Memory B cell (primary cell): ENCODE results near the gene TM6SF1.

ENCODE experiments used
- ATAC-seq: fragments of 150-1000 bp; cut with Tn5 transposase; 2 replicates; pipeline ENCODE4 v1.10.0; 2021; ENCODE audit warnings: low read depth, mild to moderate bottlenecking, moderate library complexity
- DNase-seq, 2 donors: peaks; one replicate each; pipeline ENCODE4 v3.0.0; 2022; ENCODE audit warnings: low spot score in 2 of 2
- H3K27ac Mint-ChIP-seq: one replicate; pipeline ENCODE4 v1.8.0; 2022; ENCODE audit warnings: mild to moderate bottlenecking, moderate library complexity, mixed read lengths
- H3K27me3 Mint-ChIP-seq: one replicate; pipeline ENCODE4 v1.8.0; 2022; ENCODE audit warnings: mixed read lengths
- H3K36me3 Mint-ChIP-seq: one replicate; pipeline ENCODE4 v1.8.0; 2022; ENCODE audit warnings: mild to moderate bottlenecking, mixed read lengths
- H3K4me1 Mint-ChIP-seq: one replicate; pipeline ENCODE4 v1.8.0; 2022; ENCODE audit warnings: mixed read lengths
- H3K4me3 Mint-ChIP-seq: one replicate; pipeline ENCODE4 v1.8.0; 2022; ENCODE audit warnings: mild to moderate bottlenecking, moderate library complexity, mixed read lengths
- H3K9me3 Mint-ChIP-seq: one replicate; pipeline ENCODE4 v1.8.0; 2022; ENCODE audit warnings: mixed read lengths

The TM6SF1 gene

DNA sequence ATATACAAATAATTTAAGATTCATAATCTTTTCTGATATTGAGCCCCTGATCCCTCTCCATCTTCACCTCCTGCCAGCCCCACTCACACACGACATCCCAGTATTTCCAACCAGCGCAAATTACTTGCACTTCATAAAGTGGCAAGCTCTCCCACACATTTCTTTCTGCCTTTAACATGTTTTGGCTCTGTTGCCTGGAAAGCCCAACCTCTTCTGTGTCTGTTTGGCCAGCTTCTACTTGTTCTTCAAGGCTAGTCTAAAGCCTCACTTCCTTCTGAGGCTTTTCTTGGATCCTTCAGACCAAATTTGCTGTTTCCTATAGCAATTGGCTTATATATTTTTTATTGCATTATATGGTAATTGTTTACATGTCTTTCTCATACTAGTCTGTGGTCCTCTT lies 5.1 kb upstream of the TM6SF1 start:
- Mint-ChIP-seq H3K9me3 (peaks cover 2% of the 10 kb centered on the region), H3K4me1 (no peaks in the 10 kb centered on the region), H3K27ac (no peak overlapping the region), H3K4me3 (no peak overlapping the region), H3K36me3 (no peaks in the 10 kb centered on the region), H3K27me3 (peaks cover 18% of the 10 kb centered on the region)
- DNase-seq (no peak), ATAC-seq (no peak)

DNA sequence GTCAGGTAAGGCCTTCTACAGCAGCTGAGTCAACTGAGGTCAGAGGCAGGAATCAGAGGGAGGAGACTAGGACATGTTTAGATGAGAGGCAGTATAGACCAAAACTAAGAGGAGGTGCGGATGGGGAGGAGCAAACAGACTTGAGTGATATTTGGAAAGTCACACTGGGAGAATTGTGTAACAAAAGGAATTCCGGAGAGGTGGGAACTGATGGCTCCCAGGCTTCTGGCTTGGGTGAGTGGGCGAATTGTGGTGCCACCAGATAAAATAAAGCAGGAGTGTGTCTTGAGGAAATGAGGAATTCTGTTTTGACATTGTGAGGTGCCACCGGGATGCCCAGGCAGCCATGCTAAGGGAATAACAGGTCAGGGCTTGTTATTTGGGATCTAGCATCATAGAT lies 3.3 kb upstream of the TM6SF1 start:
- H3K27ac Mint-ChIP-seq, result no peak overlapping the region
- no peak overlapping the region for H3K4me3 Mint-ChIP-seq
- H3K36me3 Mint-ChIP-seq, result no peaks in the 10 kb centered on the region
- H3K9me3 Mint-ChIP-seq, result peaks cover 2% of the 10 kb centered on the region
- DNase-seq (no peak), ATAC-seq (no peak)
- H3K4me1 Mint-ChIP-seq, result peaks cover 8% of the 10 kb centered on the region
- H3K27me3 Mint-ChIP-seq, result peaks cover 24% of the 10 kb centered on the region

DNA sequence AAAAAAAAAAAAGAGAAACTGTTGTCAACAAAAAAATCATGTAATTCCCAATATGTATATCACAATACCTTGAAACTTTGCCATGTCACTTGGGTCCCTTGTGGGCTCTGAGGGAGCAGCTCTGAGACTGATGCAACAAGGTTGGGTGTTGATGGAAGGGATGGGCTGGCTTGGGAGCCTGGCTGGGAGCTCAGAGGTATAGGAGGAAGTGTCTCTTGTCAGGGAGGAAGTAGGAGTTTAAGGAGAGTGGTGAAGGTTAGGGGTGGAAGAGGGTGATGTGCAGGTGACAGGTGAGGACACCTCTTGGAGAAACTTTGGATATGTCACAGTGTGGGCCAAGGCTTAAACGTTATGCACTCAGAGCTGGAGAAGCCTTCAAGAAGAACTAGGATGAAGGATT lies 2.0 kb upstream of the TM6SF1 start:
- H3K27ac Mint-ChIP-seq, result no peak overlapping the region
- DNase-seq (no peak), ATAC-seq (no peak)
- no peaks in the 10 kb centered on the region for H3K36me3 Mint-ChIP-seq
- H3K4me3 Mint-ChIP-seq, result peak overlapping the region; percentile 21
- no peaks in the 10 kb centered on the region for H3K9me3 Mint-ChIP-seq
- peaks cover 32% of the 10 kb centered on the region for H3K27me3 Mint-ChIP-seq
- H3K4me1 Mint-ChIP-seq, result peaks cover 9% of the 10 kb centered on the region

DNA sequence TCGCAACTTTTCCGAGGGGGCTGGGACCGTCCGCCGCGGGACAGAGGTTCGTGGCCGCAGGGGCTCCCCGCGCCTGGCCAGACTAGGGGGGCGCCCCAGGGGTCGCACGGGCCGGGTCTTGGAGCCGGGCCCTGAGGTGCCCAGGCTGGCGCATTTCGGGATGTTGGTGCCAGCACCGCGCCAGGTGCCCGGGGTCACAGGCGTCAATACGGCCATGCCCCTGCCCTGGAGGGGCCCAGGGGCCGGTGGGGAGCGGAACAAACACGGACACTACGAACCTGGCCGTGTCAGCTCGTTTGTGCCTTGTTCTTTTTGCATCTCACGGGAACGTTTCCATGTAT lies 366 bp downstream of the TM6SF1 start:
- Mint-ChIP-seq H3K27me3 (peaks cover 34% of the 10 kb centered on the region), H3K4me1 (peaks cover 9% of the 10 kb centered on the region), H3K4me3 (peak overlapping the region; percentile 66), H3K9me3 (peaks cover 3% of the 10 kb centered on the region), H3K36me3 (peaks cover 3% of the 10 kb centered on the region), H3K27ac (no peak overlapping the region)
- ATAC-seq (no peak), DNase-seq (peak in 1 of 2 donors; percentile 11)

DNA sequence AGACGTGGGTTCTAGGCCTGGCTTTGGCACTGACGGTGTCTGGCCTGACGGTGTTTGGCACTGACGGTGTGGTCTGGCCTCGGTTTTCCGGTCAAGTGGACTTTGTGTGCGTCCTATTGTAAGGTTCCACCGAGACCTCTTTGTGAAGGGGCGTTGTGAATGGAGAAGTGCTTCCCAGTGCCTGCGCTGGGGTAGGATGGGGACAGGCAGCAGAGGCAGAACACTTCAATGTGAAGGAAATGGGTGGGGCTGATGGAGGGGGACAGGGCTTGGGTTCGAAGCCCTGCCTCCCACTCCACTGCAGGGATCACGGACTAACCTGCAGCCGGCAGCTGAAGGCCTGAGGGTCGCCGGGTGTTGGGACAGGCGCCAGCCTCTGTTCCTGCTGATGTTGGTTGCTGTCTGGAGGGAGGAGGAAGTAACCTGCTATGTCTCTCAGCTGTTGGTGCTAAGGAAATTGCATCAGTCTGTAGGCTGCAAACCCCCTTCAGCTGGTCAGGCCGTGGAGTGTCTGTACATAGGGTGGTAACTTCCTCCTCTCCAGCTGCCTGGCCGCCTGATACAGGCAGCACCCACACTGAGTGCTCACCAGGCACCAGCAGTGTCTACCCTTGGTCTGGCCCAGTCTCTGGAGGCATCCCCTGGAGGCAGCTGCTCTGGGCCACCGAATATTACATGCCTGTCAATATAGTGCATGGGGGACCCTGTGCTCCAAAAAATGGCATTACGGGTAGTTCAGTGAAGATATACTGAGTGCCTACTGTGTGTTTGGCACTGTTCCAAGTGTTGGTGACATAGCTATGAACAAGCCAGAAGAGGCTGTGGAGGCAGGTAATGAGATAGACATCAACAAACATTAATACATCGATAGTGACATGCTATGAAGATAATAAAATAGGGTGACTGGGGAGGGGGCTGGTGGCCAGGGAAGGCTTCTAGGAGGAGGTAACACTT lies 1.1 kb downstream of the TM6SF1 start:
- peaks cover 9% of the 10 kb centered on the region for H3K4me1 Mint-ChIP-seq
- peaks cover 34% of the 10 kb centered on the region for H3K27me3 Mint-ChIP-seq
- no peak overlapping the region for H3K27ac Mint-ChIP-seq
- peak; percentile 9 to 22 for DNase-seq
- peak; percentile 84 for ATAC-seq
- H3K9me3 Mint-ChIP-seq, result peaks cover 3% of the 10 kb centered on the region
- peak overlapping the region; percentile 66 for H3K4me3 Mint-ChIP-seq
- peaks cover 3% of the 10 kb centered on the region for H3K36me3 Mint-ChIP-seq

DNA sequence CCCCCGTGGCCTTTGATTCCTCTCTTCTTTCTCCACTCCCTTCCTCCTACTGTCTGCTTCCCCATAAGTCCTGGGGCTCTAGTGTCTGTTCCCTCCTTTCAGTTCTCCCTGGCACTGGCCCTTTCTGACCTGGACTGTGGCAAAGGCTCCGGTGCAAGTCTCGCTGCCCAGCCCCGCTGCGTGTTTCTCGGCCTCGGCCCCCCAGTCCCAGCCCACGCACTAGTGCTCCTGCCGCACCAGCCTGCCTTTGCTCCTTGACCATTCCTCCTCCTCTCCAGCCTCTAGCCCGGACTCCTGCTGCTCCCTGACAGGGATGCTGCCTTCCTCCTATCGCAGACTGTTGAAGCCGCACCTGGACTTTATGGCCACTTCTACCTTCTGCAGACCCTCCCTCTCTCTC lies 2.1 kb downstream of the TM6SF1 start:
- ATAC-seq (no peak), DNase-seq (no peak)
- Mint-ChIP-seq H3K36me3 (peaks cover 3% of the 10 kb centered on the region), H3K9me3 (peaks cover 3% of the 10 kb centered on the region), H3K4me1 (peaks cover 9% of the 10 kb centered on the region), H3K4me3 (no peak overlapping the region), H3K27ac (no peak overlapping the region), H3K27me3 (peaks cover 28% of the 10 kb centered on the region)

DNA sequence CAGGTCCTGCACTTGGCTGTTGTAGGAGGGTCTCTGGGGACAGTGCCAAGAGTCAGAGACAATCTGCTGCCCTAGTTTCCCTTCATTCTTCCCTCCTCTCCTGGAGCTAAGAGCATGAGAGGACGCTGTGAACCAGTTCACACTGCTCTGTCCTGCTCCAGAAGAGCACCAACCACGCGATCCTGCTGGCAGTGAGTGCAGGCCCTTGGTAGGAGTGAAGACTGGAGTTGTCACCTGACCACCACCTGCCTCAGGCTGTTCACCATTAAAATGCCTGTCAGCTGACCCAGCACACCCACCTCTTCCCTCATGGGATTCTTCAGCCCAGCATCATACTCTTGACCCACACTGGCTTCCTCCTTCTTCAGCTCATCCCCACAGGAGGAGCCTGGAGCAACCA lies 2.9 kb downstream of the TM6SF1 start:
- peaks cover 9% of the 10 kb centered on the region for H3K4me1 Mint-ChIP-seq
- peaks cover 3% of the 10 kb centered on the region for H3K36me3 Mint-ChIP-seq
- peaks cover 27% of the 10 kb centered on the region for H3K27me3 Mint-ChIP-seq
- peaks cover 3% of the 10 kb centered on the region for H3K9me3 Mint-ChIP-seq
- no peak overlapping the region for H3K27ac Mint-ChIP-seq
- H3K4me3 Mint-ChIP-seq, result no peak overlapping the region
- ATAC-seq (no peak), DNase-seq (no peak)

DNA sequence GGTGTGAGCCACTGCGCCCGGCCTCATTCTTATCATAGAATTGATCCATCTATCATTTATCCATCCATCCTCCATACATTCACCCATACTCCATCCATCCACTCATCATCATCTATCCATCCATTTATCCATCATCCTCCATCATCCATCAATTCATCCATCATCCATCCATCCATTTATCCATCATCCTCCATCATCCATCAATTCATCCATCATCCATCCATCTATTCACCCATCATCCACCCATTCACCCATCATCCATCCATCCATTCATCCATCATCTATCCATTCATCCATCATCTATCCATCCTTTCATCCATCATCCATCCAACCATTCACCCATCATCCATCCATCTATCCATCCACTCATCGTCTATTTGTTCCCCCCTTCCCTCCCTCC lies 3.7 kb downstream of the TM6SF1 start:
- DNase-seq (no peak), ATAC-seq (no peak)
- Mint-ChIP-seq H3K27ac (no peak overlapping the region), H3K9me3 (peaks cover 3% of the 10 kb centered on the region), H3K36me3 (peaks cover 3% of the 10 kb centered on the region), H3K27me3 (peaks cover 25% of the 10 kb centered on the region), H3K4me1 (peaks cover 9% of the 10 kb centered on the region), H3K4me3 (no peak overlapping the region)

DNA sequence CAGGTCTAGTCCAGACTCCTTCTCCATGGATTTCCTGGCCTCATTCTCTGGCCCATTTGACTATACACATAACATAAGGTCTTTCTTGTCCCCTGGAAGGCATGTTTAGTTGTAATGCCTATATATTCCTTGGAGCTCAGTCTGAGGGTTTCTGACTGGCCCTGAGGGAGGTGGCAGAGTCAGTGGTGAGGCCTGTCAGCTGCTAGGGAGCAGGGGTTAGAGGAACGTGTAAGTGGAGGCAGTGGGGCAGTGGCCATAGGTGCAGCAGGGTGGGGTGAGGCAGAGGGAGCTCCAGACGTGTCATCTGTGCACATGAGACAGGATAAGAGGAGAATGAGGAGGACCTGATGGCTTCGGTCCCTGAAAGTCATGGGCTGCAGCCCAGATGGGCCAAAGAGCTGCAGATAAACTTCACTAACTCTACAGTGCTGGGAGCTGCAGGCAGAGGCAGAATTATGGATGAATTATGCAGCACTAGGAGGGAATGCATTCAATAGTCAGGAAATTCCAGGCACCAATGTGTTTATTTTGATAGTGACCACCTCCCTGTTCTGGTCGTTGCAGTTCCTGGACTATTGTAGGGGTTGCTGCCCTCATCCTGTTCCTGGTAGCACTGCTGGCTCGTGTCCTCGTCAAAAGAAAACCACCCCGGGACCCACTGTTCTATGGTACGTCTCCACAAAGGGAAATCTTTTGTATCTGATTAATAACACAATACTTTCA lies 4.9 kb downstream of the TM6SF1 start:
- Mint-ChIP-seq H3K27ac (no peak overlapping the region), H3K4me3 (no peak overlapping the region), H3K9me3 (peaks cover 3% of the 10 kb centered on the region), H3K4me1 (peaks cover 9% of the 10 kb centered on the region), H3K27me3 (peaks cover 21% of the 10 kb centered on the region), H3K36me3 (peaks cover 3% of the 10 kb centered on the region)
- ATAC-seq (no peak), DNase-seq (no peak)

DNA sequence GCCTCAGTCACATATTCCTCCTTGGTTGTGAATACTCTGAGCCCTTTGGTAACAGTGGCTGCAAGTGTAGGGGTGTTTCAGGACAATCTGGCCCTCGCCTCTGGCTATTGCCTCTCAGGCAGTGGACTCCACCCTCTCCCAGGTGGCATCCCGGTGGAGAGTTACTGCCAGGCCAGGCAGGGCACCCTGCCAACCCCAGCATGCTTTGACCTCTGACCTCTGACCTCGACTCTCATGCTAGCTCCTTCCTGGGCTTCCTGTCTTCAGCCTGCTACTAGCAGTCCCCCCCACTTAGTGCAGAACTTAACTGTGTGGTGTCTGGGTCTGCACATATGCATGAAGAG lies 5.5 kb downstream of the TM6SF1 start:
- no peak for DNase-seq
- Mint-ChIP-seq H3K9me3 (peaks cover 3% of the 10 kb centered on the region), H3K27me3 (peaks cover 21% of the 10 kb centered on the region), H3K27ac (no peak overlapping the region), H3K36me3 (peaks cover 3% of the 10 kb centered on the region), H3K4me3 (no peak overlapping the region), H3K4me1 (peaks cover 9% of the 10 kb centered on the region)
- no peak for ATAC-seq

DNA sequence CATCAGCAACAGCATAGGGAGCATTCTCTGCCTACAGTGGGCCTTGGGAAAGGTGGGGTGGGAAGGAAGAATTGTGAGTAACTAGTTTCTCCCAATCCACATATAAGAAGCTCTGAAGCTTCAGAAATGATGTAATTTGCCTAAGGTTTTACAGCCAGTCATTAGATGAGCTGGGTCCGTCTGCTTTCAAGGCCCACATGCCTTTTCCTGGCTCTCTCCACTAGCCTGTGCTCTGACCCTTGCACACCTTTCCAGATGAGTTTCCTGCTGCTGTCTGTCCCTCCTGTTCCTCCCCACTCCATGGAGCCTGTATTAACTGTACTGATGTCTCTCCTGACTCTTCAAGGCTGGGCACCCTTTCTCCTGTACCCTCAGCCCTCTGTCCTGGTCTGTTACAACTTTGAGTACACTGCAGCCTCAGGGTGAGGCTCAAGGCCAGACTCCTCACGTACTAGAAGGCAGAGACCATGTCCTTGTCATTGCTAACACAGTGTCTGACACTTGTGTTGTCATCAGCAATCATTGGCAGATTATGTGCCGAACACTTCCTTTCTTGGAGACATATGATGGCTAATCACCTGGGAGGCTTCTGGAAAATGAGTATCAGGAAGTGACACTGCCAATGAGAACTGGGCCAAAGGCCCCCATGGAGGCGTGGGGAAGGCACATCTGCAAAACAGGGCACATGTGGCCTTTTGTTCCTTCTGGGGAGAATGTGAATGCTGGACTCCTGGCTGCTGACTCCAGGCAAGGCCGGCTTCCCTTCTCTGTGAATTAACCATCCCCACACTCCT lies 6.6 kb downstream of the TM6SF1 start:
- H3K36me3 Mint-ChIP-seq, result peaks cover 3% of the 10 kb centered on the region
- peaks cover 3% of the 10 kb centered on the region for H3K9me3 Mint-ChIP-seq
- H3K4me1 Mint-ChIP-seq, result peaks cover 2% of the 10 kb centered on the region
- H3K27me3 Mint-ChIP-seq, result peaks cover 16% of the 10 kb centered on the region
- H3K4me3 Mint-ChIP-seq, result no peak overlapping the region
- DNase-seq (no peak), ATAC-seq (no peak)
- H3K27ac Mint-ChIP-seq, result no peak overlapping the region

DNA sequence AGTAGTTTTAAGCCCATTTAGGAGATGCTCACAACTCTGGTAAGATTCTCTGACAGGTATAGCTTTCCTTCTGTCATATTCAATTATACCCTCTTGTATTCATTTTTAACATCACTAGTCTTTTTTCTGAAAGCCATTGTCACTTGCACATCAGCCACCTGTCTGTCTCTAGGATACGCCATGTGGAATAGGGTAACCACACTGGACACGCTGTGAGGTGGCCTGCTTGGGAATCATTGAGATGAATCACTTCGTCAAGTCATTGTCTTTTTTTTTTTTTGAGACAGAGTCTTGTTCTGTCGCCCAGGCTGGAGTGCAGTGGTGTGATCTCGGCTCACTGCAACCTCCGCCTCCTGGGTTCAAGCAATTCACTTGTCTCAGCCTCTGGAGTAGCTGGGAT lies 7.4 kb downstream of the TM6SF1 start:
- Mint-ChIP-seq H3K27me3 (peaks cover 10% of the 10 kb centered on the region), H3K4me1 (no peaks in the 10 kb centered on the region), H3K4me3 (no peak overlapping the region), H3K27ac (no peak overlapping the region), H3K9me3 (peaks cover 3% of the 10 kb centered on the region), H3K36me3 (peaks cover 3% of the 10 kb centered on the region)
- no peak for ATAC-seq
- DNase-seq, result no peak

DNA sequence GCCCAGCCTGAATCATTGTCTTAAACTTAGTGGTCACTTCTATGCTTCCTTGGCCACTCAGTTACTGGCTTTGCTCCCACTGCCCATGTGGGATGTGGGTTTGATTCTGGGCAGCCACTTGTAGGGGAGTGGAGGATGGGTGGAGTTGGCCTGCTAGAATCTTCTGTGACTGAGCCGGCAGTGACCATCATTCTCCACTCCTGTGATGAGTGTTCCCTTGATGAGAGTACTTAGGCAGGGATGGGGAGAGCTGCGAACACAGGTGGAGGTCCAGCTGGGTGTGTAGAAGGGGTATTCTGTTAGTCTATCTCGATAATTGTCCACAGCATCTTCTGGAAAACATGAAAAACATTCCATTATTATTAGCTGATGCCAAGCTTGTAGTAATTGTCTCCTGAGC lies 8.0 kb downstream of the TM6SF1 start:
- H3K36me3 Mint-ChIP-seq, result peaks cover 3% of the 10 kb centered on the region
- H3K4me1 Mint-ChIP-seq, result no peaks in the 10 kb centered on the region
- DNase-seq, result no peak
- ATAC-seq, result no peak
- no peak overlapping the region for H3K27ac Mint-ChIP-seq
- H3K9me3 Mint-ChIP-seq, result peaks cover 3% of the 10 kb centered on the region
- no peak overlapping the region for H3K4me3 Mint-ChIP-seq
- peaks cover 7% of the 10 kb centered on the region for H3K27me3 Mint-ChIP-seq
